ENCODE results near the gene WDR72.

DNA sequence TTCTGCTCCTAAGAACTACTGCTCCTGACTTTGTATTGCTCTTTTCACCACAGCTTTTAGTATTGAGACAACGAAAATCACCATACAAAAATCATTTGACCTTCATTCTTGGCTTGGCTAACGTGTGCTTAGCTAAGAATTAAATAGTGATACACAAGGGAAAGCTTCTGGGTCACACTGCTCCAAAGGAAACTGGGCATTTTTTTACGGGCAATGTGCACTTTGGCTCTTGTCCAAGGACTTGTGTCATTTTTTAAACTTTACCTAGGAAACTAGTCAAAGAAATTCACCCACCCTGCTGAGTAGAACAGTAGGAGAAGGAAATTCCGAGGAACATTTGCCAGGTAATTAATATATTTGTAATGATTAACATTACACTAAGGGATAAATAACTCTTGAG is 19.8 kb downstream of the WDR72 start:
- TF ChIP-seq, protein P1, sequence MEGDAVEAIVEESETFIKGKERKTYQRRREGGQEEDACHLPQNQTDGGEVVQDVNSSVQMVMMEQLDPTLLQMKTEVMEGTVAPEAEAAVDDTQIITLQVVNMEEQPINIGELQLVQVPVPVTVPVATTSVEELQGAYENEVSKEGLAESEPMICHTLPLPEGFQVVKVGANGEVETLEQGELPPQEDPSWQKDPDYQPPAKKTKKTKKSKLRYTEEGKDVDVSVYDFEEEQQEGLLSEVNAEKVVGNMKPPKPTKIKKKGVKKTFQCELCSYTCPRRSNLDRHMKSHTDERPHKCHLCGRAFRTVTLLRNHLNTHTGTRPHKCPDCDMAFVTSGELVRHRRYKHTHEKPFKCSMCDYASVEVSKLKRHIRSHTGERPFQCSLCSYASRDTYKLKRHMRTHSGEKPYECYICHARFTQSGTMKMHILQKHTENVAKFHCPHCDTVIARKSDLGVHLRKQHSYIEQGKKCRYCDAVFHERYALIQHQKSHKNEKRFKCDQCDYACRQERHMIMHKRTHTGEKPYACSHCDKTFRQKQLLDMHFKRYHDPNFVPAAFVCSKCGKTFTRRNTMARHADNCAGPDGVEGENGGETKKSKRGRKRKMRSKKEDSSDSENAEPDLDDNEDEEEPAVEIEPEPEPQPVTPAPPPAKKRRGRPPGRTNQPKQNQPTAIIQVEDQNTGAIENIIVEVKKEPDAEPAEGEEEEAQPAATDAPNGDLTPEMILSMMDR (IDR thresholded peaks at IDR 0.05) = no peak
- TF ChIP-seq POLR2A (IDR thresholded peaks at IDR 0.05) = no peak

All from testis (tissue), 2 donors.